ENCODE results near the gene CALU.

The CALU gene

DNA sequence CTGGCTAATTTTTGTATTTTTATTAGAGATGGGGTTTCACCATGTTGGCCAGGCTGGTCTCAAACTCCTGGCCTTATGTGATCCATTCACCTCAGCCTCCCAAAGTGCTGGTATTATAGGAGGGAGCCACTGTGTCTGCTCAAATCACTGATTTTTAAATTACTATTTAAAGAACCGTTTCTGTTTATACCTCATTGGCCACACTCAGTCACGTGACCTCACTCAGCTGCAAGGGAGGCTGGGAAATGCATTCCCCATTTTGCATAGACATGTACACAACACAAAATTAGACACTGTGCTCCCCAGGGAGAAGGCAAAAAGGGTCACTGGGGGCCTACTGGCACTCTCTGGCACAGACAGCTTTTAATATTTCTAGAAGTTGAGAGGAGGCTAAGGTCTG is 13.6 kb upstream of the CALU start:
- Histone ChIP-seq H3K27me3 (ENCODE audit: control insufficient read depth, insufficient read depth, low read length) (no peaks in the 10 kb centered on the region), H3K9me3 (ENCODE audit: control insufficient read depth, insufficient read depth, low read depth, low read length) (no peaks in the 10 kb centered on the region), H3K4me3 (ENCODE audit: low read depth, low read length) (no peak overlapping the region), H3K27ac (ENCODE audit: low read depth, low read length) (no peak overlapping the region), H3K36me3 (ENCODE audit: control insufficient read depth, insufficient read depth, low read length) (no peaks in the 10 kb centered on the region), H3K4me1 (ENCODE audit: control insufficient read depth, insufficient read depth, low read length) (no peaks in the 10 kb centered on the region), H3K9ac (ENCODE audit: low read length) (no peak overlapping the region)

DNA sequence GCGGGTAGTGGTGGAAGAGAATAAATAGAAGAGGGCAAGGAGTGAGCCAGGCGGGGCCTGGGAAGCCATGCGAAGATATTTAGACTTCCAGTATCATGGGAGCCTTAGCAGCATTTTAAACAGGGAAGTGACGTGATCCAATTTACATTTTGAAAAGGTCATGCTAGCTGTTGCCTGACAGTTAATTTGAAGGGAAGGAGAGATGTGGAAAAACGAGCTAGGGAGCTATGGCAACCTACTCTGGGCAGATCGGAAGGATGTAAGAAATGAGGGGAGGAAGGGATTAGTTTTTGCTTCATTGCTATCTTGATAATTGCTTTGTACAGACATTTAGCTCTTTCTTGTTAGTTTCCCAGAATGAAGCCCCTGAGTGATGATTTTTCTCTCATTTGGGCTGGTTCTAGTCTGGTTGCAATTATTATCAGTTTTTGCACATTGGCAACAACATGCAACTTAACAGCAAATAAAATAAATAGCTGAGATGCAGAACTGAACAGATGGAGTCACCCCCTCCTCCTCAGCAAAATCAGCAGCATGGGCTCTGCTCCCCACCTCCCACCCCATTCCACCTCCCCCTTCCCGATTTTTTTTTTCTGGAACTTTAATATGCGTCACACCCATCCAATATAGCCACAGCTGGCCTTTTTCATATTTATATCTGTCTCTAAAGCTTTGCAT is 13.0 kb upstream of the CALU start:
- no peaks in the 10 kb centered on the region for H3K36me3 ChIP-seq (ENCODE audit: control insufficient read depth, insufficient read depth, low read length)
- H3K9me3 ChIP-seq (ENCODE audit: control insufficient read depth, insufficient read depth, low read depth, low read length): no peaks in the 10 kb centered on the region
- no peak overlapping the region for H3K4me3 ChIP-seq (ENCODE audit: low read depth, low read length)
- H3K27me3 ChIP-seq (ENCODE audit: control insufficient read depth, insufficient read depth, low read length): no peaks in the 10 kb centered on the region
- no peak overlapping the region for H3K27ac ChIP-seq (ENCODE audit: low read depth, low read length)
- H3K4me1 ChIP-seq (ENCODE audit: control insufficient read depth, insufficient read depth, low read length): no peaks in the 10 kb centered on the region
- no peak overlapping the region for H3K9ac ChIP-seq (ENCODE audit: low read length)

DNA sequence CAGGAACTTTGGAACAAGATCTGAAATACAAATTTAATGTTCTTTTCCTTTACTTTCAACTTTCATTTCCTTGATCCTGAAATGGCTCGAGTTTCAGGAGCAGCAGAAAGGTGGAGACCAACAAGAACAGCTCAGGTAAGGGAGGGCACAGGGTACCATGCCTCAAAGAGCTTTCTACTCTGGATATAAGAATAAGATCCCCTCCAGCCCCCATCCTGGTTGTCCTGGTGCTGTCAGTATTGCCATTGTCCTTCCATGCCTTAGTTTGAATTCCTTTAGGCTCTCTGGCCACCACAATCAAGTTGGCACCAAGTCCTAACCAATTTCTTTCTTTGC is 12.5 kb upstream of the CALU start:
- no peaks in the 10 kb centered on the region for H3K4me1 ChIP-seq (ENCODE audit: control insufficient read depth, insufficient read depth, low read length)
- H3K27ac ChIP-seq (ENCODE audit: low read depth, low read length): no peak overlapping the region
- H3K9ac ChIP-seq (ENCODE audit: low read length): no peak overlapping the region
- H3K27me3 ChIP-seq (ENCODE audit: control insufficient read depth, insufficient read depth, low read length): no peaks in the 10 kb centered on the region
- H3K9me3 ChIP-seq (ENCODE audit: control insufficient read depth, insufficient read depth, low read depth, low read length): no peaks in the 10 kb centered on the region
- no peak overlapping the region for H3K4me3 ChIP-seq (ENCODE audit: low read depth, low read length)
- no peaks in the 10 kb centered on the region for H3K36me3 ChIP-seq (ENCODE audit: control insufficient read depth, insufficient read depth, low read length)

DNA sequence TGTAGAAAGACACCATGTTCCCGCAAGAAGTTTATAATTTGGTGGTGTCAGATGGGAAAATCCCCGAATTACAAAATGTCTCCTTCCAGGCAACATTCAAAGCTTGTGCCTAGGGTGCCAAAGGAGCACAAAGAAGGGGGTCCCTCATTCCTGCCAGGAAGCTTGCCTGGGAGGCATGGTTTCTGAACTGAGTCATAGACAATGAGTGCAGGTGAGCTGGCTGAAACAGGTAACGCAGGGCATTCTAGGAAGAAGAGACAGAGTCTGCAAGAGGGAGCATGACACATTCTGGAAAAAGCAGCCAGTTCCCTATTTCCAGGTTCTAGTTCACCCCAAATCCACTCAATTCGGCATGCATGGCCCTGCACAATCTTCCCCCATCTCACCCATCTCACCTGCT is 11.9 kb upstream of the CALU start:
- no peak overlapping the region for H3K27ac ChIP-seq (ENCODE audit: low read depth, low read length)
- no peak overlapping the region for H3K9ac ChIP-seq (ENCODE audit: low read length)
- no peaks in the 10 kb centered on the region for H3K9me3 ChIP-seq (ENCODE audit: control insufficient read depth, insufficient read depth, low read depth, low read length)

DNA sequence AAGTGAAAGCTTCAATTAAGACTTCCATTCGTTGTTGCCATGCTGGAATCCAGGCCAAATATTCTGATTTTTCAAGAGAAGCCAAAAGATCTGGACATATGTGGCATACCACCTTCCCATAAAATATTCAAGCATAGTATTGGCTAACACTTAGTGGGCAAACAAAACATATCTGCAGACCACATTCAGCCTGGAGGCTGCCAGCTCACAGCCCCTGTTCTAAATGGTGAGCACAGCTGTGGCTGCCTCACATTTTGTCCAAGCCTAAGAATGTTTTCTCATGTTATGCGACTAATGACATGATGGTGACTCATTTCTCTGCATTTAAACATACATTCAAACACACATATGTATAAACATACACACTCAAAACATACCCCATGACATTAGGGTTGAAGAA is 10.6 kb upstream of the CALU start:
- no peaks in the 10 kb centered on the region for H3K4me1 ChIP-seq (ENCODE audit: control insufficient read depth, insufficient read depth, low read length)
- H3K27ac ChIP-seq (ENCODE audit: low read depth, low read length): no peak overlapping the region
- no peaks in the 10 kb centered on the region for H3K36me3 ChIP-seq (ENCODE audit: control insufficient read depth, insufficient read depth, low read length)
- H3K4me3 ChIP-seq (ENCODE audit: low read depth, low read length): no peak overlapping the region
- H3K9me3 ChIP-seq (ENCODE audit: control insufficient read depth, insufficient read depth, low read depth, low read length): no peaks in the 10 kb centered on the region
- no peak overlapping the region for H3K9ac ChIP-seq (ENCODE audit: low read length)
- no peaks in the 10 kb centered on the region for H3K27me3 ChIP-seq (ENCODE audit: control insufficient read depth, insufficient read depth, low read length)

More for the DNA sequence above, 11.9 kb upstream of the CALU start:
- no peaks in the 10 kb centered on the region for H3K4me1 ChIP-seq (ENCODE audit: control insufficient read depth, insufficient read depth, low read length)
- H3K4me3 ChIP-seq (ENCODE audit: low read depth, low read length): no peak overlapping the region
- H3K27me3 ChIP-seq (ENCODE audit: control insufficient read depth, insufficient read depth, low read length): no peaks in the 10 kb centered on the region
- H3K36me3 ChIP-seq (ENCODE audit: control insufficient read depth, insufficient read depth, low read length): no peaks in the 10 kb centered on the region

DNA sequence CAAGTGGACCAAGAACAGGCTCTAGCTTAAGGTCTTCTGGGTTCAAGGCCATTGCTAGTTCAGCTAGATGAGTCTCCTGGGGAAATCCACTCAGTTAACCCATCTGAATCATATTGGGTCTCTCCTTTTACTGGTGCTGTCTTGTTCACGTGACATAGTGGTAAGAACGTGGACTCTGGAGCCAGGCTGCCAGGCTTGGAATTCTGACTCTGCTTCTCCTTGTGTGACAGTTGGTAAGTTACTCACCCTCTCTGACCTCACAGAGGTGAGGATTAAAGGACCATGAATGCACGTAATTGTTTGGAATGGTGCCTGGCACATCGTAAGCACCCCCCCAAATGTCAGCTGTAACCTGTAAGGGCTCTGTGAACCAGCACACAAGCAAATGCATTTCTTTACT is 9.7 kb upstream of the CALU start:
- Histone ChIP-seq H3K4me1 (ENCODE audit: control insufficient read depth, insufficient read depth, low read length) (no peaks in the 10 kb centered on the region), H3K27ac (ENCODE audit: low read depth, low read length) (no peak overlapping the region), H3K36me3 (ENCODE audit: control insufficient read depth, insufficient read depth, low read length) (no peaks in the 10 kb centered on the region), H3K27me3 (ENCODE audit: control insufficient read depth, insufficient read depth, low read length) (no peaks in the 10 kb centered on the region), H3K9ac (ENCODE audit: low read length) (no peak overlapping the region), H3K9me3 (ENCODE audit: control insufficient read depth, insufficient read depth, low read depth, low read length) (no peaks in the 10 kb centered on the region), H3K4me3 (ENCODE audit: low read depth, low read length) (no peak overlapping the region)

DNA sequence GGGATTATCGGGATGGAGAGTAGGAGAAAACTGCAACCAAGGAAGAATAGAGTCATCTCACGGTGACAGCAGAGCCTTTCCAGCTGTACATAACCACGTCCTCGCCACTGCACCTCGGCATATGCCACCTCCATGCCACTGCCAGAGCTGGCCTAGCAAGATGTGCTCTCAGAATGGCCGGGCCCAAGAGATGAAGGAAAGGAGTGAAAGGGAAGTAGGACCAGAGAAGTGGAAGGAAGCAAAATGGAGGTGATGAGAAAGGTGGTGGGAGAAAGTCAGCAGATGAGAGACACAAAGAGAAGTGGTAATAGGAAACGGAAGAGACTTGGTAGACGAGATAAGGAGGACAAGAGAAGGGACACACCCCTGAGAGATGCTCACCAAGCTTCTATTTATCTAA is 8.0 kb upstream of the CALU start:
- H3K9me3 ChIP-seq (ENCODE audit: control insufficient read depth, insufficient read depth, low read depth, low read length): no peaks in the 10 kb centered on the region

DNA sequence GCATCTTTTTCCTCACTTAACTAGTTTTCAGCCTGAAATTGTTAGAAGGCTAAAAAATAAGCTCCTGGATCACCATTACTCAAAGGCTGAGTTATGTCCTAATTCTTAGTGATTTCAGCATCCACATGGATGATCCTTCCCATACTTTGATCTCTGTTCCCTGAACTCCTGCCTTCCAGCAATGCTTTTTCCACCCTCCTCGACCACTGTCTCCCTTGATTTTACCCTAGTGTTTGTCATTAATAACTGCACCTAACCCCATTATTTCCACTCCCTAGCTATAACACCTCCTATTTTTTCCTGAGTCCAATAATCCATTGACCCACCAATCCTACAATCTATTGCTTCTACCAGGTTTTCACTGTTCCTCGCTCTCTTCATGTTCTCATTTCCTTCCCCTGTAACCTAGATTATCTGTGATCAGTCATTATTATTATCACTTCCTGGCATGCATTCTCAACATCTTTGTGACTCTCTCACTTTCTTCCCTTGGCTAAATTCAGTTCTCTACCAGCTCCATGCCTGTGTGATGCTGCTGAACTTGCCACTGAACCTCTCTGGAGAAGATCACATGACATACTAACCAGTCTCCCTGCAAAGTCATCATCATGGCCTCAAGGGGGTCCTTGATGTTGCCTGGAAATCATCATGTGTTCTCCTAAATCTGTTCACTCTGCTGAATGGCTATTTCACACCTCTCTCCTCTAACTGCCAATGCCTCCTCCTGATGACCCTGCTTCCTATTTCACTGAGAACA is 6.5 kb upstream of the CALU start:
- H3K27ac ChIP-seq (ENCODE audit: low read depth, low read length): no peak overlapping the region
- no peak overlapping the region for H3K4me3 ChIP-seq (ENCODE audit: low read depth, low read length)
- no peak overlapping the region for H3K9ac ChIP-seq (ENCODE audit: low read length)
- no peaks in the 10 kb centered on the region for H3K27me3 ChIP-seq (ENCODE audit: control insufficient read depth, insufficient read depth, low read length)
- no peaks in the 10 kb centered on the region for H3K9me3 ChIP-seq (ENCODE audit: control insufficient read depth, insufficient read depth, low read depth, low read length)
- no peaks in the 10 kb centered on the region for H3K36me3 ChIP-seq (ENCODE audit: control insufficient read depth, insufficient read depth, low read length)
- no peaks in the 10 kb centered on the region for H3K4me1 ChIP-seq (ENCODE audit: control insufficient read depth, insufficient read depth, low read length)

More for the DNA sequence above, 8.0 kb upstream of the CALU start:
- H3K9ac ChIP-seq (ENCODE audit: low read length): no peak overlapping the region
- H3K27me3 ChIP-seq (ENCODE audit: control insufficient read depth, insufficient read depth, low read length): no peaks in the 10 kb centered on the region
- no peaks in the 10 kb centered on the region for H3K4me1 ChIP-seq (ENCODE audit: control insufficient read depth, insufficient read depth, low read length)
- no peak overlapping the region for H3K27ac ChIP-seq (ENCODE audit: low read depth, low read length)
- H3K4me3 ChIP-seq (ENCODE audit: low read depth, low read length): no peak overlapping the region
- no peaks in the 10 kb centered on the region for H3K36me3 ChIP-seq (ENCODE audit: control insufficient read depth, insufficient read depth, low read length)

DNA sequence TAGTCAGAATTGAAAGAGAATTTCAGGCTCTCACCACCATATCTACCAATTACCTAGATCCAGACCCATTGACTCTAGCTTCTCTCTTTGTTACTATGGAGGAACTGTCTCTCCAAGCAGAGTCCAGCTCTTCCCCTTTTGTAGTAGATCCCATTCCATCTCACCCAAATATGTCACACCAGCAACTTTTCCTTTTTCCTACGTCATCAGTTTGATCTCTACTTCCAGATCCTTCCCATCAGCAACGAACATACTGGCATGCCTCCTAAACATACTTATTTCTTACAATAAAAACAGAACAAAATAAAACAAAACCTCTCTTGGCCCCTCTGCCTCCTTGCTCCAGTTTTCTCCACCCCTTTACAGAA is 5.9 kb upstream of the CALU start:
- H3K4me3 ChIP-seq (ENCODE audit: low read depth, low read length): no peak overlapping the region
- H3K27me3 ChIP-seq (ENCODE audit: control insufficient read depth, insufficient read depth, low read length): no peaks in the 10 kb centered on the region
- no peak overlapping the region for H3K9ac ChIP-seq (ENCODE audit: low read length)
- H3K36me3 ChIP-seq (ENCODE audit: control insufficient read depth, insufficient read depth, low read length): no peaks in the 10 kb centered on the region
- no peaks in the 10 kb centered on the region for H3K9me3 ChIP-seq (ENCODE audit: control insufficient read depth, insufficient read depth, low read depth, low read length)
- no peak overlapping the region for H3K27ac ChIP-seq (ENCODE audit: low read depth, low read length)
- H3K4me1 ChIP-seq (ENCODE audit: control insufficient read depth, insufficient read depth, low read length): peaks cover under 1% of the 10 kb centered on the region; the same call in 1 of the 2 replicates

DNA sequence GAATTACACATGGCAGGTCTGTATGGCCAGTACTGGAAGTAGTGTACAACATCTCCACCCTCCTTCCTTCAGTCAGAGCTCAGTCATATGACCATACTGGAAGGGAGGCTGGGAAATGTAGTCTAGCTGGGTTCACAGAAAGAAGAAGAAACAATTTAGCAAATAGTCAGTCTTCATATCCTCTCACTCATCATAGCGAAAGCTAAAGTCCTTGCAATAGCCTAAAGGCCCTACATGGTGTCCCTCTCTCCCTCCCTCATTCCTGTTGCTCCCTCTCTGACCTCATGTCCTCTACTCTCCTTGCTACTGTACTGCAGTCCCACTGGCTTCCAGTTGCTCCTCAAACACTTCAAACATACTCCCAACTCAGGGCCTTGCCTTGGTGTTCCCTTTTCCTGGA is 4.3 kb upstream of the CALU start:
- no peak overlapping the region for H3K4me3 ChIP-seq (ENCODE audit: low read depth, low read length)
- H3K27me3 ChIP-seq (ENCODE audit: control insufficient read depth, insufficient read depth, low read length): no peaks in the 10 kb centered on the region
- no peak overlapping the region for H3K9ac ChIP-seq (ENCODE audit: low read length)
- H3K9me3 ChIP-seq (ENCODE audit: control insufficient read depth, insufficient read depth, low read depth, low read length): no peaks in the 10 kb centered on the region
- H3K4me1 ChIP-seq (ENCODE audit: control insufficient read depth, insufficient read depth, low read length): peaks cover 4% of the 10 kb centered on the region
- no peaks in the 10 kb centered on the region for H3K36me3 ChIP-seq (ENCODE audit: control insufficient read depth, insufficient read depth, low read length)
- no peak overlapping the region for H3K27ac ChIP-seq (ENCODE audit: low read depth, low read length)

DNA sequence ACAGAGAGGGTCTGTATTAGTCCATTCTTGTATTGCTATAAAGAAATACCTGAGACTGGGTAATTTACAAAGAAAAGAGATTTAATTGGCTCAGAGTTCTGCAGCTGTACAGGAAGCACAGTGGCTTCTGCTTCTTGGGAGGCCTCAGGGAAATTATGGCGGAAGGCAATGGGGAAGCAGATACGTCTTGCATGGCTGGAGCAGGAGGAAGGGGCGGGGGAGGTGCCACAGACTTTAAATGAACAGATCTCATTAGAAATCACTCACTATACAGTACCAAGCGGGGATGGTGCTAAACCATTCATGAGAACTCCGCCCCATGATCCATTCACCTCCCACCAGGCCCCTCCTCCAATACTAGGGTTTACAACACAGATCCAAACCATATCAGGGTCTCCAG is 3.7 kb upstream of the CALU start:
- peaks cover 4% of the 10 kb centered on the region for H3K4me1 ChIP-seq (ENCODE audit: control insufficient read depth, insufficient read depth, low read length)
- no peak overlapping the region for H3K4me3 ChIP-seq (ENCODE audit: low read depth, low read length)
- H3K36me3 ChIP-seq (ENCODE audit: control insufficient read depth, insufficient read depth, low read length): no peaks in the 10 kb centered on the region
- no peaks in the 10 kb centered on the region for H3K9me3 ChIP-seq (ENCODE audit: control insufficient read depth, insufficient read depth, low read depth, low read length)
- H3K27ac ChIP-seq (ENCODE audit: low read depth, low read length): no peak overlapping the region
- no peaks in the 10 kb centered on the region for H3K27me3 ChIP-seq (ENCODE audit: control insufficient read depth, insufficient read depth, low read length)
- H3K9ac ChIP-seq (ENCODE audit: low read length): no peak overlapping the region

Measured in HUES6 (cell line).